ENCODE data around the gene NMT1.

DNA sequence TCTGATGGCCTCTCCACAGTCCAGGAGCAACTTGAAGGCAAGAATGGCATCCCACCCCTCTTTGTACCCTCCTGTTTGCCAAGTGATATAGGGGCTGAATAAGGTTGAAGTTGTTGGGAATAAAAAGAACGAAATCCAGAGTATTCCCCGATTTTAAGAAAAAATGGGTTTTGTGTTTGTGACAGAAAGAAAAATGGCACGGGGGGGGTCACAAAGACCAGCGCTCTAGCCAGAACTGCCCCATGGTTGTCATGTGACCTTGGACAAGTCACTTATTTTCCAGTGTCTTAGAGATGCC lies 85.4 kb downstream of the NMT1 start:
- TF ChIP-seq, protein P1, sequence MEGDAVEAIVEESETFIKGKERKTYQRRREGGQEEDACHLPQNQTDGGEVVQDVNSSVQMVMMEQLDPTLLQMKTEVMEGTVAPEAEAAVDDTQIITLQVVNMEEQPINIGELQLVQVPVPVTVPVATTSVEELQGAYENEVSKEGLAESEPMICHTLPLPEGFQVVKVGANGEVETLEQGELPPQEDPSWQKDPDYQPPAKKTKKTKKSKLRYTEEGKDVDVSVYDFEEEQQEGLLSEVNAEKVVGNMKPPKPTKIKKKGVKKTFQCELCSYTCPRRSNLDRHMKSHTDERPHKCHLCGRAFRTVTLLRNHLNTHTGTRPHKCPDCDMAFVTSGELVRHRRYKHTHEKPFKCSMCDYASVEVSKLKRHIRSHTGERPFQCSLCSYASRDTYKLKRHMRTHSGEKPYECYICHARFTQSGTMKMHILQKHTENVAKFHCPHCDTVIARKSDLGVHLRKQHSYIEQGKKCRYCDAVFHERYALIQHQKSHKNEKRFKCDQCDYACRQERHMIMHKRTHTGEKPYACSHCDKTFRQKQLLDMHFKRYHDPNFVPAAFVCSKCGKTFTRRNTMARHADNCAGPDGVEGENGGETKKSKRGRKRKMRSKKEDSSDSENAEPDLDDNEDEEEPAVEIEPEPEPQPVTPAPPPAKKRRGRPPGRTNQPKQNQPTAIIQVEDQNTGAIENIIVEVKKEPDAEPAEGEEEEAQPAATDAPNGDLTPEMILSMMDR (IDR thresholded peaks at IDR 0.05) = no peak
- no peak for TF ChIP-seq POLR2A (IDR thresholded peaks at IDR 0.05)

Measured in upper lobe of left lung (tissue), 4 donors.